Central memory CD4-positive, alpha-beta T cell (primary cell): ENCODE measurements around the gene RAB7B.

Experiments used
- DNase-seq: peaks from one replicate; pipeline ENCODE4 v3.0.0; 2022

Gene RAB7B

GRCh38 chr1:205972491-205973168 lies 30.6 kb downstream of the RAB7B start:
- no peak for DNase-seq

- no peak for DNase-seq
Measured at GRCh38 chr1:205972081-205972480, 31.1 kb downstream of the RAB7B start.

- no peak for DNase-seq
Measured at GRCh38 chr1:205971082-205971481, 32.1 kb downstream of the RAB7B start.

- DNase-seq, result no peak
Measured at GRCh38 chr1:205970486-205970885, 32.7 kb downstream of the RAB7B start.

DNA sequence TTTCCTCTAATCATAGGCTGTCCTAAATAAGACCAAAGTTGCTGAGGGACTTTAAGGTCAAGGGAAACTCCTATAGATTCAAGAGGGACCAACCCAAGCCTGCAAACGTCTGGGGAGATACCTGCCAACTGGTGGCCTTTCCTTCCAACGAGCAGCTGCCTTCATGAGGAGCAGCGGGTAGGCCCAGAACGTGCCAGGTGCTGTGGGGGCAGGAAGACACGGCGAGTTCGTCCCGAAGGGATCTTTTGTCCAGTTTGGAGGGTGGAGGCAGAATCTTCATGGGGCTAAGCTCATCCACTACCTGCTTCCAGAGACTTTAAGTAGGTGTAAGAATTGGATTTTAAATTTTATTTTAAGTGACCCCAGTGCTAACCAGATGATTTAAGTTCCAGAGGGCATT lies 34.0 kb downstream of the RAB7B start:
- no peak for DNase-seq

- DNase-seq, result no peak
Measured at GRCh38 chr1:205967554-205968335, 35.5 kb downstream of the RAB7B start.

- DNase-seq, result no peak
Measured at GRCh38 chr1:205965036-205965884, 37.9 kb downstream of the RAB7B start.

DNA sequence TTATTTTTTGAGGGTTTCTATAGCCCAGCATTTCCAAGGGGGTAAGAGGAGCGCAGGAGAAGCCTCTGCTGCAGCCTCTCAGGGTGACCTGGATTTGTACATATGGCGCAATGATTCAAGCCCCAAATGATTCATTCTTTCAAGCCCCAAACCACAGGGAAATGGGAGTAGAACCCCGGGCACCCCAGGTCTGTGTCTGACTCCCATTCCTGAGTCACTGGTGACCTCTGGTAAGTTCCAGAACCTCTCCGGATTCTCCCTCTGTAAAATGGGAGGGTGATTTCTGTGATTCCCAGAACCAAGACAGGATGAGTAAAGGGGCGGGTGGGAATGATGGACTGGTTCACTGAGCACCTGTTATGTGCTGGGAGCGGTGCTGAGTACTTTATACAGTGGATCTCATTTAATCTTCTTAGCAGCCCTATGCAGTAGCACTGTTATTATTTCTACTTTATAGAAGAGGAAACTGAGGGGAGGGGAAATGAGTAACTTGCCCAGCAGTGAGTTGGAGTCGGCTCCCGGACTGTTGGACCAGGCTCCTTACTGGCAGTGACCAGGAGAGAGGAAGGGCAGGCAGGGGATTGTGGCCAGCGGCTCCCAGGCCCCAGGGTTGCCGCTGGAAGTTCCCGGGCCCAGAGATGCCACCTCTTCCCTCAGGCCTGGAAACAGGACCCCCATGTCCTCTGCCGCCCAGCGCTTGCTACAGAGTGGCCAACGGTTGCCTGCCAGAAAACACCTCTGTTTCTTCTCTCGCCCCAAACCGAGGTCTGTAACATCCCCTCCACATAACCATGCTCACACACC lies 39.6 kb downstream of the RAB7B start:
- no peak for DNase-seq

GRCh38 chr1:205962821-205963221 lies 40.4 kb downstream of the RAB7B start:
- DNase-seq, result no peak

DNA sequence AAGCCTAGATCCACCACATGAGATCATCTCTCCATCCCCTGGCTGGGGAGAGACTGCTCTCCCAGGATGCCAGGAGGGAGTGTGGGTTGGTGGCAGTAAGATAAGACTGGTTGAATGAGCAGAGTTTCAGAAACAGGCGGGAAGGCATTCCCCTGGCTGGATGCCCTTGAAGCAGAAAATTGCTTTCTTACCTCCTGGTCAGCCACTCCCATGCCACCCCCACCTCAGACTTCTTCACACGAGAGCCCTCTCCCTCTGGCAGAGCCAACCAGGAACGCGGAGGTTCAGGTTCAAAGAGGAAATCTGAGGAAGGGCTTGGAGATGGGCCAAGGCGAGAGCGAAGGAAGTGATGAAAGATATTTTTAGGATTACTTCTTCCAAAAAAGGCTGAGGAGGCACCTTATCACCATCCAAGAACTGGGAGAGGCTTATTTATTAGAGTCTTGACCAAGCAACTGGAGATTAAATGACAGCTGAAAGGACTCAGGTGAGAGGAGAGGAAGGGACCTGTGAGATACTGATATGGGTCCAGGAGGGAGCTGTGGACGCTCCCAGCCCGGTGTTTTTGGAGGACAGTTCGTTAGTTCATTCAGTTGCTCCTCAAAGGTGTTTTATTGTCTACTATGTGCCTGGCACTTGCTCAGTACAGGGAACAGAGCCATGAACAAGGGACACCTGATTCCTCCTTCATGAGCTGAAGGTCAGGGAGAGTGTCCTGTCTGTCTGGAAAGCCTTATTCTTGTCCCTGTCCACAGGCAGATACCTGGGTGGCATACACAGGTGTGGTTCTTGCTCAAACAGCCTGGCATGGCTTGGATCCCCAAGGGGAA lies 41.0 kb downstream of the RAB7B start:
- no peak for DNase-seq

- DNase-seq, result no peak
Measured at GRCh38 chr1:205961405-205961804, 41.8 kb downstream of the RAB7B start.

DNA sequence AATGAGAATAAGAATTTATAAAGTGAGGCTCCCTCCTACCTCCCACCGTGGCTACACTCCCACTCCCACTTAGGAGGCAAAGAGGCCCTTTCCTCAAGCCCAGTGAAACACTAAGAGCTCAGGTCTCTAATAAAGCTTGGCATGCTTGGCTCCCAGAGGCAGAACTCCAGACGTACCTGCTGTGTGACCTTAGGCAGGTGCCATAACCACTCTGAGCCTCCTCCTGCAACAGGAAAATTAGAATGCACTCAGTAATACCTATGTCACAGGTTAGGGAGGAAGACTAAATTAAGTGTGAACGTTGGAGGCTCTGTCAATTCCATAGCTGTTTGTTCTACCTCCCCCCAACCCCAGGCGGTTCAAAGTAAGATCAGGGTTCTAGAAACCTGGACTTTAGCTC lies 43.4 kb downstream of the RAB7B start:
- no peak for DNase-seq

GRCh38 chr1:205955499-205955898 lies 47.7 kb downstream of the RAB7B start:
- no peak for DNase-seq

DNA sequence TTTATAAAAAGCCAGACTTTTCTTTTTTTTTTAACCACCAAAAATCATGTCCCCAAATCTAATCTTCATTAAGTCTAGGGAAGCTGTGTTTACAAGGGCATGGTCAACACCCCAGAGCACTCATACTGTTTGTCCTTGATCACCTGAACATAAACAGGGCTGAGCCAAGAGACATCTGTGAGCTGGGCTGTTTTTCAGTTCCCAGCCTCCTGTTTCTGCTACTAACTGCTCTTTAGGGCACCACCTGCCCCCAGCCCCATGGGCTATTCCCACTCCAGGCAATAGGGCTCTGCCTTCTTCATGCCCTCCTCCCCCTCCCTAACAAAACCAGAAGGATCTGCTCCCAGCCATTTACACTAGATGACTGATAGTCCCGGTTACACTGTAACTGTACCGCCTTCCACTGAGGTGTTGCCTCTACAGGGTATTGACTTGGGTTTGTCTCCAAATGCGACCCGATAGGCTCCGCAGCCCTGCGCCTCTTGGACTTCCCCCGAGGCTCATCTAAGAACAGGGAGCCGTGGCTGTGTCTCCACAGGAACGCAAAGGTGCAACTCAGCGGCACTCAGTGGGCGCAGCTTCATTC lies 48.3 kb downstream of the RAB7B start:
- no peak for DNase-seq

GRCh38 chr1:205951746-205952145 lies 51.4 kb downstream of the RAB7B start:
- no peak for DNase-seq

DNA sequence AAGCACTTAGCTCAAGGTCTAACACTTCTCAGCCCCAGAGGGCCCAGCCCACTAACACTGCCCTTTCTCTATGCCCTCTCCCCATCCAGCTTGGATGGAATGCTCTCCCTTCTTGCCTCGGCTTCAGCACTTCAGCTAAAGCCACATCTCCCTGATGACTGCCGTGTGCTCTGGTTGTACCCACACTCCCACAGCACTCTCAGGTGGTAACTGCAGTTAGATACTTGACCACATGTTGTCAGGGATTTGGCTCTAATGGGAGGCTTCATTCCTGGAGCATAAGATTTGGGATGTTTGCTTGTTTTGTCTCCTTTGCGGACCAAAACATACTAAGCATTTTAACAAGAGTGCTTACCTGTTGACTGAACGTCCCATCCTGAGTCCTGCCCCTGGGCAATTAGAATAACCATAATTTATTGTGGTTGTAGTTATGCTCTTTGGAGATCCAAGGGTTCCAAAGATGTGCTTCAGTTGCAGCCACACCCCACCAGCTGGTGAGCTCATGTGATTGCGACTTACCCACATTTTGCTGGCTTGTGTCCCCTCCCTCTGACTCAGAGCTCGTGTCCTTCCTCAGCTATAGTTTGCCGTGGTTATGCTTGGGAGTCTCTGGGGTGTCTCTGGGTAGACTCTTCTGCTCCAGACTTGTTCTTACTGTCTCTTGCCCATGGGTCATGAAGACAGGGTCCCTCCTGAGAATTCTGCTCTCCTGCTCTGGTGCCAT lies 52.2 kb downstream of the RAB7B start:
- DNase-seq, result no peak

GRCh38 chr1:205950280-205950679 lies 52.9 kb downstream of the RAB7B start:
- DNase-seq, result no peak

DNA sequence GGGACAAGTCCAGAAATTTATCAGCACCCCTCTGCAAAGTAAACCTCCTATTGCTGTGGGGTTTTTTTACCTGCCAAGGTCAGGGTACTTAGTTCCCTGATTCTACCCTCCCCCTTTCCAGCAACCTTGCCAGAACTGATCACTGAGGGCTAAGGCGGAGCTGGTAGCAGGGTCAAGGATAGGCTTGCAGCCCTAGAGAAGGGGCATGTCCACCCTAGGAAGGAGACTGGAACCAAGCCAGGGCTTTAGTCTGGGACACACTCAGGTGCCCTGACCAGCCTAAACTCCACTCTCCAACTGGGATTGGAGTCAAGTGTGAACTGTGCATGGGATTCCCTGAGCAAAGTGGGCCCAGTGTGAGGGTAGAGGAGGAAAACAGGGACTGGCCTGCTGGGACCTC lies 53.4 kb downstream of the RAB7B start:
- DNase-seq, result no peak

DNA sequence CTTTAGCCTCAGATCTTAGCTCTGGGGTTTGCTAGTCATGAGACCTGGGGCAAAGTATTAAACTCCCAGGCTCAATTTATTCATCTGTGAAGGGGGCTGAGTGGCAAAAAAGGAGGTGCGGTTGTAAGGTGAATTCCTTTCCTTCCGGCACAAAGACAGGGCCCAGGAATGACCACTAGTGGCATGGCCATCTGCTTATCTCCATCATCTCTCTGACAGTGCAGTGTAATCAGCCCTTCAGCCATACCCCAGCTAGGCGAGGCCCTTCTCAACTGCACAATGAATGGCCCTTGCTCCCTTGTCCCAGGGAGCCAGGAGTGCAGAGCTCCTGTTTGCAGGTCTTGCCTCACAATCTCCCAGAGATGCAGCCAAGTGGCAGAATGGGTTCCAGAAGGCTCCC lies 54.3 kb downstream of the RAB7B start:
- DNase-seq, result no peak

DNA sequence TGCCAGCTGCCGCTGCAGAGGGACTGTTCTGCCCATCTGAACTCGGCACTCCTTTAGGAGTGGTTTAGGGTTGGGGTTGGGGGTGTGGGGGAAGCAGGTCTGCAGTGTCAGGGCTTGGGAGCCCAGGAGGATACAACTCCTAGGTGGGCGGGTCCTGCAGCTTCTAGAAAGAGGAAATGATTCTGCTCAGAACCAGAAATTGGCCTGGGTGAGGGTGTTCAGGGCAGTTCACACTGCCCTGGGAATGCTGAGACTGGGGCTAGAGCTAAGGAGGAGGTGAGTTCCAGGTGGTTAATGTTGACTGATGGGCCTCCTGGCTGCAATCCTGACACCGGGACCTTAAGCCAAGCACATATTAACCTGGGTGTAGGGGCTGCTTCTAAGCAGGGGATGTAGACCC lies 55.2 kb downstream of the RAB7B start:
- no peak for DNase-seq

DNA sequence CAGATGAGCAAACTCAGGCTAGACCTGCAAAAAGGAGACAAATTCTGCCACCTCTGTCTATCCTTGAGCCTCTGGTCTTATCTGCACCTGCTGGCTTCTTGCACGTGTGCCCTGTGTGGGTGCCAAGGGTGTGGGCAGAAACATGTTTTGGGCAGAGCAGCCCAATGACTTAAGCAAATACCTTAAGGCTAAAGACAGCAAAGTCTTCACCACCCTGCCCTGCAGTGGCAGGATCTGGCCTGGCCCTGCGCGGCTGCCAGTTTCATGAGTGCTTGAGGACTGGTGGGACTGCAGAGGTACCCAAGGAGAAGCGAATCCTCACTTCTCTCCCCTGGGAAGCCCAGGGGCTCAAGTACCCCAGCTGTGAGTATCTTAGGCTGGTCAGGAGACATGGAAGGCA lies 56.2 kb downstream of the RAB7B start:
- no peak for DNase-seq
